Smooth muscle cell (in vitro differentiated cells): ENCODE results near the gene DEFB126. TPM values are rescaled to one million over a fixed set of nuclear protein-coding genes. Genes with fewer than 3 reads are reported as not detected.

Experiments used
- DNase-seq: peaks from one replicate; lab custom pipeline; 2025; ENCODE audit not compliant: unreplicated experiment; lab: John Stamatoyannopoulos, UW
- H2AFZ ChIP-seq: fragments of 200-600 bp; sonication (generic); 2 replicates; pipeline ENCODE4 v1.6.0; 2016; ENCODE audit warnings: antibody characterized with exemption, low read depth, mild to moderate bottlenecking
- H3F3A ChIP-seq: fragments of 200-600 bp; sonication (generic); 2 replicates; pipeline ENCODE4 v1.6.0; 2017; ENCODE audit warnings: antibody characterized with exemption, low read depth
- H3K27ac ChIP-seq: fragments of 200-600 bp; sonication (generic); 2 replicates; pipeline ENCODE4 v1.5.1; 2016; ENCODE audit warnings: low read depth, mild to moderate bottlenecking
- H3K27me3 ChIP-seq: fragments of 200-600 bp; sonication (generic); 2 replicates; pipeline ENCODE4 v1.6.1; 2016; ENCODE audit warnings: low read depth, mild to moderate bottlenecking
- H3K36me3 ChIP-seq: fragments of 200-600 bp; sonication (generic); 2 replicates; pipeline ENCODE4 v1.5.1; 2016; ENCODE audit warnings: low read depth
- H3K4me1 ChIP-seq: fragments of 200-600 bp; sonication (generic); 2 replicates; pipeline ENCODE4 v1.5.1; 2016; ENCODE audit warnings: low read depth
- H3K4me2 ChIP-seq: fragments of 200-600 bp; sonication (generic); 2 replicates; pipeline ENCODE4 v1.6.0; 2016; ENCODE audit warnings: mild to moderate bottlenecking
- H3K4me3 ChIP-seq: fragments of 200-600 bp; sonication (generic); 2 replicates; pipeline ENCODE4 v1.5.1; 2016; ENCODE audit warnings: mild to moderate bottlenecking
- H3K79me2 ChIP-seq: fragments of 200-600 bp; sonication (generic); 2 replicates; pipeline ENCODE4 v1.6.0; 2016; ENCODE audit warnings: low read depth, mild to moderate bottlenecking
- H3K9ac ChIP-seq: fragments of 200-600 bp; sonication (generic); 2 replicates; pipeline ENCODE4 v1.6.0; 2016; ENCODE audit warnings: low read depth
- H3K9me3 ChIP-seq: fragments of 200-600 bp; sonication (generic); replicated peaks from 2 replicates; pipeline ENCODE4 v1.5.1; 2016; ENCODE audit warnings: low read depth
- H4K20me1 ChIP-seq: fragments of 200-600 bp; sonication (generic); 2 replicates; pipeline ENCODE4 v1.6.0; 2016; ENCODE audit warnings: low read depth
- WGBS: methylation state at CpG from one replicate; pipeline ENCODE4 v1.1.7; 2016; ENCODE audit warnings: low lambda C conversion rate; 5-methylcytosine and 5-hydroxymethylcytosine counted together
- polyA plus RNA-seq: library from polyadenylated mRNA; unstranded; fragments of >200 nt; fragmentation: Nextera tagmentation; extraction: Ambion mirVana; gene quantifications from 2 replicates; pipeline ENCODE4 v1.2.1, GENCODE V29; 2016
- total RNA-seq: library from RNA; depleted of rRNA; stranded (reverse); fragments of >200 nt; gene quantifications from 2 replicates; pipeline ENCODE4 v1.2.3, GENCODE V29; 2014
- TF ChIP-seq, protein P1 (sequence below): fragments of 200-600 bp; sonication (generic); IDR thresholded peaks from 2 replicates; pipeline ENCODE4 v1.5.1; 2017; ENCODE audit warnings: borderline replicate concordance, mild to moderate bottlenecking, antibody characterized with exemption; ENCODE audit not compliant: insufficient read depth, poor library complexity, severe bottlenecking

Gene DEFB126
- total and polyA plus RNA-seq, 2 experiments from 2014 or later, result not detected

DNA sequence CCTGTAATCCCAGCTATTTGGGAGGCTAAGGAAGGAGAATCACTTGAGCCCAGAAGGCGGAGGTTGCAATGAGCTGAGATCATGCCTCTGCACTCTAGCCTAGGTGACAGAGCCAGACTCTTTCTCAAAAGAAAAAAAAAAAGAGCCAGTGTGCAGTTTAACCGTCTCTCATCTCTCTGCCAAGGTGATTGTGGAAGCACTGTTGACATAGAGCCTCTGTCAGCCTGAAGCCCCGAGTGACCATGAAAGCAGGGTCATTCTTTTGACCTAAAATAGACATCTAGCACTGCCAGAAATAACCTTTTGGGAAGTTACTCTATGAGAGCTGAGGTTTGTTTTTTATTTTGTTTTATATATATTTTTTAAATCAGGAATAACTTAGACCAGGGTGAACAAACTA lies 22.2 kb downstream of the DEFB126 start:
- Histone ChIP-seq H3K9ac (no peak overlapping the region), H3K4me1 (no peaks in the 10 kb centered on the region), H2AFZ (no peak overlapping the region), H3K27ac (no peak overlapping the region), H3K9me3 (no peaks in the 10 kb centered on the region), H3K36me3 (no peaks in the 10 kb centered on the region), H3K27me3 (no peaks in the 10 kb centered on the region), H3K4me2 (no peak overlapping the region), H4K20me1 (no peaks in the 10 kb centered on the region), H3K79me2 (no peaks in the 10 kb centered on the region), H3F3A (no peaks in the 10 kb centered on the region), H3K4me3 (no peak overlapping the region)
- WGBS, result 81% methylated on average over 3 of the region's 3 CpGs
- TF ChIP-seq, protein P1, sequence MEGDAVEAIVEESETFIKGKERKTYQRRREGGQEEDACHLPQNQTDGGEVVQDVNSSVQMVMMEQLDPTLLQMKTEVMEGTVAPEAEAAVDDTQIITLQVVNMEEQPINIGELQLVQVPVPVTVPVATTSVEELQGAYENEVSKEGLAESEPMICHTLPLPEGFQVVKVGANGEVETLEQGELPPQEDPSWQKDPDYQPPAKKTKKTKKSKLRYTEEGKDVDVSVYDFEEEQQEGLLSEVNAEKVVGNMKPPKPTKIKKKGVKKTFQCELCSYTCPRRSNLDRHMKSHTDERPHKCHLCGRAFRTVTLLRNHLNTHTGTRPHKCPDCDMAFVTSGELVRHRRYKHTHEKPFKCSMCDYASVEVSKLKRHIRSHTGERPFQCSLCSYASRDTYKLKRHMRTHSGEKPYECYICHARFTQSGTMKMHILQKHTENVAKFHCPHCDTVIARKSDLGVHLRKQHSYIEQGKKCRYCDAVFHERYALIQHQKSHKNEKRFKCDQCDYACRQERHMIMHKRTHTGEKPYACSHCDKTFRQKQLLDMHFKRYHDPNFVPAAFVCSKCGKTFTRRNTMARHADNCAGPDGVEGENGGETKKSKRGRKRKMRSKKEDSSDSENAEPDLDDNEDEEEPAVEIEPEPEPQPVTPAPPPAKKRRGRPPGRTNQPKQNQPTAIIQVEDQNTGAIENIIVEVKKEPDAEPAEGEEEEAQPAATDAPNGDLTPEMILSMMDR, result no peak
- no peak for DNase-seq

DNA sequence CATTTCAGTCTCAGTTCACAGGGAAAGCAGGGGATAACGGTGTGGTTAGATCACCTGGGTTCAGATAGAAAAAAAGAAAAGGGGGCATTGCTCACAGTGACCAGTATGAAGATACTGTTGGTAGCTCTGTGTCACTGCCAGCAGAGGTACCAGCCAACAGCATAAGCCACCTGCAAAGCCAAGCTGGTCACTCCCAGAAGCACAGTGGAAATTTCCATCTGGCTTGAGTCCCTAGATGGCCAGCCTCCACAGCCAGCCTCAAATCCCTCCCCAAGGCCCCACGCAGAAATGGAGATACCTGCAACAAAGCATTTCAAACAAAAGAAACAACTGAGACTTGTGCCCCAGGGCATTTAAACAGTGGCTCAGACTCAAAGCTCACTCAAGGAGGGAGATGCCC lies 26.5 kb downstream of the DEFB126 start:
- no peaks in the 10 kb centered on the region for H3K36me3 ChIP-seq
- no peak overlapping the region for H3K27ac ChIP-seq
- no peak overlapping the region for H3K4me3 ChIP-seq
- no peak overlapping the region for H3K9ac ChIP-seq
- WGBS, result 58% methylated on average over 2 of the region's 2 CpGs
- no peaks in the 10 kb centered on the region for H4K20me1 ChIP-seq
- TF ChIP-seq, protein P1, result no peak
- H3K4me1 ChIP-seq, result no peaks in the 10 kb centered on the region
- H3K27me3 ChIP-seq, result no peaks in the 10 kb centered on the region
- no peaks in the 10 kb centered on the region for H3F3A ChIP-seq
- H3K79me2 ChIP-seq, result no peaks in the 10 kb centered on the region
- no peak overlapping the region for H2AFZ ChIP-seq
- DNase-seq, result no peak
- H3K9me3 ChIP-seq, result no peaks in the 10 kb centered on the region
- H3K4me2 ChIP-seq, result no peak overlapping the region

DNA sequence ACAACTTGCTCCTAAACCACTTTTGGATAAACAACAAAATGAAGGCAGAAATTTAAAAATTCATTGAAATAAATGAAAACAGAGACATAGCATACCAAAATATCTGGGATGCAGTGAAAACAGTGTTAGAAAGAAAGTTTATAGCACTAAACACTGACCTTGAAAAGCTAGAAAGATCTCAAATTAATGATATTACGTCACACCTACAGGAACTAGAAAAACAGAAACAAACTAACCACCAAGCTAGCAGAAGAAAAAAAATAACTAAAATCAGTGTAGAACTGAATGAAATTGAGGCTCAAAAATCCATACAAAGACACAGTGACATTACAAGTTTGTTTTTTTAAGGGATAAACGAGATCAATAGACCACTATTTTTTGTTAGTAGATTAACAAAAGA lies 41.9 kb downstream of the DEFB126 start:
- no peak overlapping the region for H3K9ac ChIP-seq
- H3K4me2 ChIP-seq, result no peak overlapping the region
- no peaks in the 10 kb centered on the region for H3K9me3 ChIP-seq
- no peak overlapping the region for H3K27ac ChIP-seq
- H3F3A ChIP-seq, result no peaks in the 10 kb centered on the region
- H3K4me1 ChIP-seq, result no peaks in the 10 kb centered on the region
- no peak for DNase-seq
- no peaks in the 10 kb centered on the region for H3K36me3 ChIP-seq
- no peaks in the 10 kb centered on the region for H4K20me1 ChIP-seq
- no peak overlapping the region for H3K4me3 ChIP-seq
- TF ChIP-seq, protein P1, result no peak
- H3K79me2 ChIP-seq, result no peaks in the 10 kb centered on the region
- H3K27me3 ChIP-seq, result no peaks in the 10 kb centered on the region
- H2AFZ ChIP-seq, result no peak overlapping the region
- WGBS, result 38% methylated on average over 2 of the region's 2 CpGs

DNA sequence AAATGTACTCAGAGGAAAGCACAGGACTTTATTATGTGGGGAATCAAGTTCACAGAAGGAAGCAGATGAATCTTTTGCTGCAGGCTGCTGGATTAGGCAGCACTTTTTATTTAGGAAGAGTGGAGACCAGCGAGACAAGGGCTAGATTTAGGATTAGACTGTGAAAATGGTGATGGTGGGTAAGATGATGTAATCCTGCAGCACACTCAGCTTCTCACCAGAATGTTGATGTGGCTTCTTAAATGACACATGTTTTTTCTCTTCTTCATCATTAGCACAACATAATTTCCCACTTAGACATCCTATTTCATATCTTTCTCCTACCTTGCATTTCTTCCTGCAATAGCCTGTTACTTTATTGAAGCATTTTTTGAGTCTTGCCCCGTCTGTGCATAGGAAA lies 45.3 kb downstream of the DEFB126 start:
- Histone ChIP-seq H3K4me1 (no peaks in the 10 kb centered on the region), H3K36me3 (no peaks in the 10 kb centered on the region), H3K27me3 (no peaks in the 10 kb centered on the region), H2AFZ (no peak overlapping the region), H3K27ac (no peak overlapping the region), H3K4me2 (no peak overlapping the region), H3F3A (no peaks in the 10 kb centered on the region), H3K79me2 (no peaks in the 10 kb centered on the region), H3K9me3 (no peaks in the 10 kb centered on the region), H4K20me1 (no peaks in the 10 kb centered on the region), H3K9ac (no peak overlapping the region), H3K4me3 (no peak overlapping the region)
- no peak for DNase-seq
- 79% methylated on average over 2 of the region's 2 CpGs for WGBS
- TF ChIP-seq, protein P1, result no peak
